ENCODE measurements around the gene NFKBIE. TPM values are rescaled to one million over a fixed set of nuclear protein-coding genes. Genes with fewer than 3 reads are reported as not detected.
"Not testable (repeated sequence)": the region's sequence is repeated elsewhere in the genome, so short reads cannot be mapped to it uniquely, and the experiment has no call there.

Gene NFKBIE
- total RNA-seq, 1 experiment from 2014 or later = 7.6 TPM

- TF ChIP-seq RAD21 (IDR thresholded peaks at IDR 0.05; ENCODE audit: low read depth) = peak; percentile 50; the same call in 1 of the 2 replicates
- TF ChIP-seq FOSL1 (IDR thresholded peaks at IDR 0.05; ENCODE audit: low read depth) = no peak
- TF ChIP-seq MAX (IDR thresholded peaks at IDR 0.05) = no peak
- TF ChIP-seq POLR2A (IDR thresholded peaks at IDR 0.05; ENCODE audit: borderline replicate concordance, extremely low read depth, insufficient read depth, insufficient read length) = peak; percentile 72
- peak; percentile 53; the same call in 1 of the 2 replicates for TF ChIP-seq ZFX (IDR thresholded peaks at IDR 0.05)
- TF ChIP-seq CEBPB (IDR thresholded peaks at IDR 0.05; ENCODE audit: low read depth) = no peak
- TF ChIP-seq TCF7L2 (IDR thresholded peaks at IDR 0.05; ENCODE audit: borderline replicate concordance, extremely low read depth, insufficient read depth, insufficient read length) = no peak
- TF ChIP-seq EZH2phosphoT487 (IDR thresholded peaks at IDR 0.05; ENCODE audit: borderline replicate concordance) = no peak
- no peak for TF ChIP-seq EZH2 (IDR thresholded peaks at IDR 0.05)
Measured at GRCh38 chr6:44265007-44265721, at the start of gene NFKBIE (continued).

GRCh38 chr6:44314657-44315056, 49.3 kb upstream of the NFKBIE start:
- H3K9ac ChIP-seq (ENCODE audit: low read length); ATAC-seq; CTCF ChIA-PET; H3K9me3 ChIP-seq (ENCODE audit: control insufficient read depth in 1 of 2, insufficient read depth in 1 of 2, low read depth in 1 of 2, low read length in 2 of 2); H3K9me2 ChIP-seq (ENCODE audit: insufficient read depth); H3K4me3 ChIP-seq (replicated peaks in 1 of 2; ENCODE audit: low read depth in 1 of 2, low read length in 2 of 2); H4K20me1 ChIP-seq (ENCODE audit: insufficient read depth); H3K4me2 ChIP-seq (ENCODE audit: low read length); H3K27ac ChIP-seq (ENCODE audit: low read depth, low read length); BruUV-seq (replicated peaks); RAD21 ChIA-PET (ENCODE audit: low non-redundant PET in 1 of 2, low total read pairs in 2 of 2, uncharacterized antibody in 2 of 2, unreplicated experiment in 2 of 2); POLR2A ChIA-PET; DNase-seq (ENCODE audit: low read depth, low spot score); H2AFZ ChIP-seq (ENCODE audit: low read depth, low read length, poor library complexity, severe bottlenecking); intact Hi-C loops (cut with micrococcal nuclease): not testable (repeated sequence)
- Histone ChIP-seq H3K79me2 (ENCODE audit: insufficient read depth, low read length) (peaks cover 19% of the 10 kb centered on the region), H3K36me3 (ENCODE audit: control insufficient read depth in 1 of 2, insufficient read depth in 2 of 2, low read length in 2 of 2) (peaks cover 16 to 23% of the 10 kb centered on the region in 2 experiments; a peak in 3 of 4 replicates), H3K4me1 (ENCODE audit: control insufficient read depth in 1 of 2, insufficient read depth in 2 of 2, low read length in 2 of 2) (peaks cover 6 to 16% of the 10 kb centered on the region in 2 experiments), H3K27me3 (ENCODE audit: insufficient read depth, low read length) (peaks cover 18% of the 10 kb centered on the region; the same call in 1 of the 2 replicates)

All from HCT116 (cell line).